Measurements from ENCODE around the gene C12orf43.

Gene C12orf43

GRCh38 chr12:120996133-120996746, 20.0 kb downstream of the C12orf43 start:
- DNase-seq, result no peak

GRCh38 chr12:120994589-120995337, 21.5 kb downstream of the C12orf43 start:
- no peak for DNase-seq

- DNase-seq, result no peak
Measured at GRCh38 chr12:120994059-120994458, 22.2 kb downstream of the C12orf43 start.

GRCh38 chr12:120993496-120993895, 22.8 kb downstream of the C12orf43 start:
- no peak for DNase-seq

- DNase-seq, result no peak
Measured at GRCh38 chr12:120992989-120993388, 23.3 kb downstream of the C12orf43 start.

GRCh38 chr12:120991965-120992364, 24.3 kb downstream of the C12orf43 start:
- no peak for DNase-seq

- no peak for DNase-seq
Measured at GRCh38 chr12:120990487-120991055, 25.7 kb downstream of the C12orf43 start.

- no peak for DNase-seq
Measured at GRCh38 chr12:120989687-120990086, 26.6 kb downstream of the C12orf43 start.

- DNase-seq, result no peak
Measured at GRCh38 chr12:120988658-120989057, 27.6 kb downstream of the C12orf43 start.

- no peak for DNase-seq
Measured at GRCh38 chr12:120988234-120988633, 28.1 kb downstream of the C12orf43 start.

GRCh38 chr12:120984351-120984898, 31.9 kb downstream of the C12orf43 start:
- no peak for DNase-seq

GRCh38 chr12:120983759-120984158, 32.5 kb downstream of the C12orf43 start:
- no peak for DNase-seq

GRCh38 chr12:120982659-120983058, 33.6 kb downstream of the C12orf43 start:
- no peak for DNase-seq

- no peak for DNase-seq
Measured at GRCh38 chr12:120981407-120981941, 34.8 kb downstream of the C12orf43 start.

- DNase-seq, result no peak
Measured at GRCh38 chr12:120980800-120981368, 35.4 kb downstream of the C12orf43 start.

- DNase-seq, result no peak
Measured at GRCh38 chr12:120979862-120980696, 36.2 kb downstream of the C12orf43 start.

GRCh38 chr12:120979220-120979861, 36.9 kb downstream of the C12orf43 start:
- no peak for DNase-seq

GRCh38 chr12:120978296-120979219, 37.7 kb downstream of the C12orf43 start, which contains the start of gene HNF1A:
TSS of gene HNF1A (plus strand) at chr12:120978543. CDS start at chr12:120978769, 226 bp downstream.
- DNase-seq, result no peak

GRCh38 chr12:120977531-120978295, 38.6 kb downstream of the C12orf43 start:
- no peak for DNase-seq
